Measurements from ENCODE around the gene IL4R. TPM values are rescaled to one million over a fixed set of nuclear protein-coding genes. Genes with fewer than 3 reads are reported as not detected.

IL4R gene
- total and polyA plus RNA-seq, 10 donors, result 39.3 to 319 (median 160) TPM

DNA sequence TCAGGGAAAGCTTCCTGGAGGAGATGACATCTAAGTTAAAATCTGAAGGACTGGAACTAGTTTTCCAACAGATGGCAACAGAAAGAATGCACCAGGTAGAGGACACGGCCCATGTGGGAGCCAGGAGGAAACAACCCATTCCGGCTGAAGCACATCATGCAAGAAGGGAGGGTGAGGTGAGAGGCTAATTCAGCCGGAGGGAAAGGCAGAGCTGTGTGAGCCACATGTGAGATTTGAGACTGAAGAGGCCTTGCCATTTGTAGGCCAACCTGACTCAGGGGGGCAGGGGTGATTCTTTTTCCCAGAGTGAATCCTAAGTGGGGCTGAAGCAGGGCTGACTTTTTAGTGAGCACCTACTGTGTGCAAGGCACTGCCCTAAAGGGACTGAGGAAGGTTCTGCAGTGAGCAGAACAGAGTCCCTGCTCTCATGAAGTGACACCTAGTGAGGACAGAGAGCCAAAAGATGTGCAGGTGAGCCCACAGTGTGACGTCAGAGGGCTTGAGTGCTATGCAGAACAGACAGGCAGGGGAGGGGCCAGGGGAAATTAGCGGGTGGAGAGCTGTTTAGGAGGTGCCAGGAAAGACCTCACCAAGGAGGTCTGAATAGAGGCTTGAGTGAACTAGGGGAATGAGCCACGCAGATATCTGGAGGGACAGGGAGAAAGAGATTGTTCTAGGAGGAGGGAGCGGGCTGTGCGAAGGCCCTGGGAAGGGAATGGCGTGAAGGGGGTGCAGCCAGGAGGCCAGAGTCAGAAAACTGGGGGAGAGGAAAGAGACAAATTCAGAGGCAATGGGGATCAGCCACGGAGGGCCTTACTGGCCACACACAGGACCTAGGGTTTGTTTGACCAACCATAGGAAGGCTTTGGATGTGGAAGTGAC lies 68.4 kb downstream of the IL4R start:
- Histone ChIP-seq H3K36me3 (no peaks in the 10 kb centered on the region), H3K27me3 (replicated peaks in 1 of 7) (no peaks in the 10 kb centered on the region), H3K27ac (no peak overlapping the region), H3K9me3 (peaks cover 0 to 23% (median 14%) of the 10 kb centered on the region in 8 donors), H3K4me3 (no peak overlapping the region), H3K4me1 (peaks cover 10 to 51% (median 19%) of the 10 kb centered on the region in 6 donors)
- peak; percentile 38 for DNase-seq
- no peak for TF ChIP-seq CTCF (IDR thresholded peaks at IDR 0.05 in 8 of 11, conservative IDR thresholded peaks at IDR 0.05 in 3 of 11)
- TF ChIP-seq POLR2AphosphoS5 (IDR thresholded peaks at IDR 0.05), result no peak
- no peak for TF ChIP-seq POLR2A (IDR thresholded peaks at IDR 0.05)
- intact Hi-C loops (cut with DNase I; ENCODE audit: low total_unique reads), result no loop called here
- WGBS, 5 donors, result 82 to 87% (median 84%) methylated on average over 10 of the region's 10 CpGs

- peaks cover 0 to 39% (median 5%) of the 10 kb centered on the region in 6 donors for H3K4me1 ChIP-seq
- peaks cover 0 to 23% (median 14%) of the 10 kb centered on the region in 8 donors for H3K9me3 ChIP-seq
- no peak overlapping the region for H3K4me3 ChIP-seq
- no peaks in the 10 kb centered on the region for H3K27me3 ChIP-seq (replicated peaks in 1 of 7)
- H3K27ac ChIP-seq, result peak overlapping the region in 5 of 8 donors; percentile 2 to 65 (median 55)
- peak; percentile 79 for DNase-seq
- no peaks in the 10 kb centered on the region for H3K36me3 ChIP-seq
- intact Hi-C loops (cut with DNase I; ENCODE audit: low total_unique reads), result no loop called here
- TF ChIP-seq POLR2A (IDR thresholded peaks at IDR 0.05) (no peak), POLR2AphosphoS5 (IDR thresholded peaks at IDR 0.05) (peak in 1 of 3 donors; percentile 15)
- 42 to 55% (median 47%) methylated on average over 14 to 15 of the region's 15 CpGs for WGBS, 5 donors
These were observed 69.9 kb downstream of the IL4R start for GRCh38 chr16:27383556-27384243.

DNA sequence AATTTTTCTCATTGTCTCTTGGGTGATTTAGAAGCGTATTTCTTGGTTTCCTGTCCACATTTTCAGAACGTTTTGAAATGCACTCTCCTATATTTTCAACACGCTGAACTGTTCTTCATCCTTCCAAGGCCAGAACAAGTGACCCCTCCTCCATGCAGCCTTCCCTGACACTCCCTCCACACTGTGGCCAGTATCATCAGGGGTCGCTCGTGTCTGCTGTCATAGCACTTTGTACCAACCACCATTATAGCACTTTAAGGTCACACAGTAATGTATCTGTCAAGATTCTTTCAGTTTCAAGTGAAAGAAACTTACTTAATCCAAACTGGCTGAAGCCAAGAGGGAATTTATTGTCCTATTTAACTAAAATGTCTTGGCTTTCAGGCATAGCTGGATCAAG lies 70.7 kb downstream of the IL4R start:
- Histone ChIP-seq H3K9me3 (peaks cover 0 to 28% (median 15%) of the 10 kb centered on the region in 8 donors), H3K4me3 (no peak overlapping the region), H3K27ac (peak overlapping the region in 2 of 8 donors; percentile 55 to 64), H3K27me3 (replicated peaks in 1 of 7) (no peaks in the 10 kb centered on the region), H3K4me1 (peaks cover 0 to 32% (median 0%) of the 10 kb centered on the region in 6 donors), H3K36me3 (no peaks in the 10 kb centered on the region)
- no peak for TF ChIP-seq CTCF (IDR thresholded peaks at IDR 0.05 in 8 of 11, conservative IDR thresholded peaks at IDR 0.05 in 3 of 11)
- 53 to 64% (median 54%) methylated on average over 5 of the region's 5 CpGs for WGBS, 5 donors
- intact Hi-C loops (cut with DNase I; ENCODE audit: low total_unique reads), result no loop called here
- no peak for DNase-seq

GRCh38 chr16:27385398-27385797 lies 71.6 kb downstream of the IL4R start:
- TF ChIP-seq CTCF (IDR thresholded peaks at IDR 0.05 in 8 of 11, conservative IDR thresholded peaks at IDR 0.05 in 3 of 11), result no peak
- TF ChIP-seq POLR2AphosphoS5 (IDR thresholded peaks at IDR 0.05), result no peak
- no peak for TF ChIP-seq POLR2A (IDR thresholded peaks at IDR 0.05)
- H3K4me1 ChIP-seq, result peaks cover 0 to 39% (median 0%) of the 10 kb centered on the region in 6 donors
- H3K27me3 ChIP-seq (replicated peaks in 1 of 7), result no peaks in the 10 kb centered on the region
- DNase-seq, result no peak
- H3K9me3 ChIP-seq, result peaks cover 0 to 36% (median 15%) of the 10 kb centered on the region in 8 donors
- no peak overlapping the region for H3K27ac ChIP-seq
- no peaks in the 10 kb centered on the region for H3K36me3 ChIP-seq
- H3K4me3 ChIP-seq, result no peak overlapping the region
- intact Hi-C loops (cut with DNase I; ENCODE audit: low total_unique reads), result no loop called here
- WGBS, 5 donors, result 91 to 95% (median 91%) methylated on average over 7 of the region's 7 CpGs

All from spleen (tissue), 11 donors.